SK-N-SH treated with all-trans-retinoic acid at 6 μM for 48 hours (cell line): ENCODE results near the gene TNNI2.

Experiments
- ATAC-seq: fragments of 200-7000 bp; cut with Tn5 transposase; 3 replicates; pipeline ENCODE4 v1.9.1; 2020; ENCODE audit warnings: mild to moderate bottlenecking, moderate library complexity
- BACH2 ChIP-seq: fragments of 250-450 bp; sonication (Bioruptor Pico); IDR thresholded peaks from 2 replicates; pipeline ENCODE4 v1.9.0; 2021; ENCODE audit warnings: mild to moderate bottlenecking, borderline replicate concordance
- CSDC2 ChIP-seq: fragments of 250-450 bp; sonication (Bioruptor Pico); IDR thresholded peaks from 2 replicates; pipeline ENCODE4 v1.5.0; 2020; ENCODE audit warnings: mild to moderate bottlenecking, moderate library complexity
- ESRRG ChIP-seq: fragments of 250-450 bp; sonication (Bioruptor Pico); IDR thresholded peaks from 2 replicates; pipeline ENCODE4 v1.6.1; 2021; ENCODE audit warnings: mild to moderate bottlenecking
- GLIS3 ChIP-seq: fragments of 250-450 bp; sonication (Bioruptor Pico); IDR thresholded peaks from 2 replicates; pipeline ENCODE4 v1.5.0; 2020; ENCODE audit warnings: mild to moderate bottlenecking, moderate library complexity
- OSR1 ChIP-seq: fragments of 250-450 bp; sonication (Bioruptor Pico); IDR thresholded peaks from 2 replicates; pipeline ENCODE4 v1.8.0; 2022; ENCODE audit warnings: moderate library complexity, mild to moderate bottlenecking, inconsistent platforms
- RARB ChIP-seq: fragments of 250-450 bp; sonication (Bioruptor Pico); IDR thresholded peaks from 2 replicates; pipeline ENCODE4 v1.8.0; 2021; ENCODE audit warnings: mild to moderate bottlenecking, moderate library complexity
- SNAI2 ChIP-seq: fragments of 250-450 bp; sonication (Bioruptor Pico); IDR thresholded peaks from 2 replicates; pipeline ENCODE4 v1.5.0; 2020; ENCODE audit warnings: mild to moderate bottlenecking, moderate library complexity
- TCF4 ChIP-seq: fragments of 250-450 bp; sonication (Bioruptor Pico); IDR thresholded peaks from 2 replicates; pipeline ENCODE4 v1.8.0; 2021; ENCODE audit warnings: mild to moderate bottlenecking, moderate library complexity, borderline replicate concordance
- TOX ChIP-seq: fragments of 250-450 bp; sonication (Bioruptor Pico); IDR thresholded peaks from 2 replicates; pipeline ENCODE4 v1.8.0; 2021; ENCODE audit warnings: mild to moderate bottlenecking, moderate library complexity, borderline replicate concordance
- ZC3H10 ChIP-seq: fragments of 250-450 bp; sonication (Bioruptor Pico); IDR thresholded peaks from 2 replicates; pipeline ENCODE4 v1.5.1; 2021; ENCODE audit warnings: mild to moderate bottlenecking, moderate library complexity
- ZFP30 ChIP-seq: fragments of 450-650 bp; formaldehyde crosslinking; IDR thresholded peaks from 2 replicates; pipeline ENCODE4 v1.5.0; 2022; ENCODE audit warnings: mild to moderate bottlenecking, moderate library complexity
- ZNF565 ChIP-seq: fragments of 450-650 bp; formaldehyde crosslinking; conservative IDR thresholded peaks from 2 replicates; pipeline ENCODE4 v1.5.0; 2020; ENCODE audit warnings: low read depth, mild to moderate bottlenecking, moderate library complexity
- ZNF70 ChIP-seq: fragments of 450-650 bp; formaldehyde crosslinking; IDR thresholded peaks from 2 replicates; pipeline ENCODE4 v1.5.0; 2020; ENCODE audit warnings: mild to moderate bottlenecking, moderate library complexity
- ZNF8 ChIP-seq: fragments of 450-650 bp; formaldehyde crosslinking; IDR thresholded peaks from 2 replicates; pipeline ENCODE4 v1.5.0; 2020; ENCODE audit warnings: mild to moderate bottlenecking, moderate library complexity
- TF ChIP-seq, protein P1 (sequence below): fragments of 250-450 bp; sonication (Bioruptor Pico); IDR thresholded peaks from 2 replicates; pipeline ENCODE4 v1.5.0; 2020; ENCODE audit warnings: mild to moderate bottlenecking, moderate library complexity
- TF ChIP-seq, protein P2 (sequence below): fragments of 250-450 bp; sonication (Bioruptor Pico); IDR thresholded peaks from 2 replicates; pipeline ENCODE4 v1.8.0; 2020; ENCODE audit warnings: mild to moderate bottlenecking, moderate library complexity, borderline replicate concordance
- TF ChIP-seq, protein P3 (sequence below): fragments of 250-450 bp; sonication (Bioruptor Pico); IDR thresholded peaks from 2 replicates; pipeline ENCODE4 v1.5.1; 2020; ENCODE audit warnings: low read depth, mild to moderate bottlenecking, moderate library complexity
- TF ChIP-seq, protein P4 (sequence below): fragments of 250-450 bp; sonication (Bioruptor Pico); IDR thresholded peaks from 2 replicates; pipeline ENCODE4 v1.5.1; 2021; ENCODE audit warnings: mild to moderate bottlenecking, moderate library complexity

Gene TNNI2

DNA sequence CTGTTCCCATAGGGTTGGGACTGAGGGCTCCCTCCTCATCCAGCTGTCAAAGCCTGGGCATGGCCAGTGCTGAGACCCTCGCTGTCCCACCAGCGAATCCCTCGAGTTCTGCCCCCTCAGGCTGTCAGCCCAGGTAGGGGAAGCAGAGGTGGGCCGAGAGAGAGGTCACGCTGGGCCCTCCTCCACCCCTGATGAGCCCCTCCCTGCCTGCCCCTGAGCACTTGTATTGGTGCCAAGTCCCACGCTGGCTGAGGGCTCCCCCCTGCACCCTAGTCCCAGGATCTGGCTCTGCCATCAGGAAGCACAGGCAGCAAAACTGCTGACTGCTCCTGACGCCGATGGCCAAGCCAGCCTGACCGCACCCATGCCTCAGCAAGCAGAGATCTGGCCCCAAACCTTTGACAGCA lies 49.6 kb downstream of the TNNI2 start:
- ATAC-seq: no peak
- TF ChIP-seq TCF4 (CRISPR knock-in tag) (no peak), RARB (CRISPR knock-in tag) (no peak), ZNF565 (no peak), ESRRG (CRISPR knock-in tag) (no peak), SNAI2 (CRISPR knock-in tag) (no peak), ZC3H10 (CRISPR knock-in tag) (no peak)
- TF ChIP-seq, protein P1, sequence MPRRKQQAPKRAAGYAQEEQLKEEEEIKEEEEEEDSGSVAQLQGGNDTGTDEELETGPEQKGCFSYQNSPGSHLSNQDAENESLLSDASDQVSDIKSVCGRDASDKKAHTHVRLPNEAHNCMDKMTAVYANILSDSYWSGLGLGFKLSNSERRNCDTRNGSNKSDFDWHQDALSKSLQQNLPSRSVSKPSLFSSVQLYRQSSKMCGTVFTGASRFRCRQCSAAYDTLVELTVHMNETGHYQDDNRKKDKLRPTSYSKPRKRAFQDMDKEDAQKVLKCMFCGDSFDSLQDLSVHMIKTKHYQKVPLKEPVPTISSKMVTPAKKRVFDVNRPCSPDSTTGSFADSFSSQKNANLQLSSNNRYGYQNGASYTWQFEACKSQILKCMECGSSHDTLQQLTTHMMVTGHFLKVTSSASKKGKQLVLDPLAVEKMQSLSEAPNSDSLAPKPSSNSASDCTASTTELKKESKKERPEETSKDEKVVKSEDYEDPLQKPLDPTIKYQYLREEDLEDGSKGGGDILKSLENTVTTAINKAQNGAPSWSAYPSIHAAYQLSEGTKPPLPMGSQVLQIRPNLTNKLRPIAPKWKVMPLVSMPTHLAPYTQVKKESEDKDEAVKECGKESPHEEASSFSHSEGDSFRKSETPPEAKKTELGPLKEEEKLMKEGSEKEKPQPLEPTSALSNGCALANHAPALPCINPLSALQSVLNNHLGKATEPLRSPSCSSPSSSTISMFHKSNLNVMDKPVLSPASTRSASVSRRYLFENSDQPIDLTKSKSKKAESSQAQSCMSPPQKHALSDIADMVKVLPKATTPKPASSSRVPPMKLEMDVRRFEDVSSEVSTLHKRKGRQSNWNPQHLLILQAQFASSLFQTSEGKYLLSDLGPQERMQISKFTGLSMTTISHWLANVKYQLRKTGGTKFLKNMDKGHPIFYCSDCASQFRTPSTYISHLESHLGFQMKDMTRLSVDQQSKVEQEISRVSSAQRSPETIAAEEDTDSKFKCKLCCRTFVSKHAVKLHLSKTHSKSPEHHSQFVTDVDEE (CRISPR knock-in tag): no peak
- TF ChIP-seq, protein P2, sequence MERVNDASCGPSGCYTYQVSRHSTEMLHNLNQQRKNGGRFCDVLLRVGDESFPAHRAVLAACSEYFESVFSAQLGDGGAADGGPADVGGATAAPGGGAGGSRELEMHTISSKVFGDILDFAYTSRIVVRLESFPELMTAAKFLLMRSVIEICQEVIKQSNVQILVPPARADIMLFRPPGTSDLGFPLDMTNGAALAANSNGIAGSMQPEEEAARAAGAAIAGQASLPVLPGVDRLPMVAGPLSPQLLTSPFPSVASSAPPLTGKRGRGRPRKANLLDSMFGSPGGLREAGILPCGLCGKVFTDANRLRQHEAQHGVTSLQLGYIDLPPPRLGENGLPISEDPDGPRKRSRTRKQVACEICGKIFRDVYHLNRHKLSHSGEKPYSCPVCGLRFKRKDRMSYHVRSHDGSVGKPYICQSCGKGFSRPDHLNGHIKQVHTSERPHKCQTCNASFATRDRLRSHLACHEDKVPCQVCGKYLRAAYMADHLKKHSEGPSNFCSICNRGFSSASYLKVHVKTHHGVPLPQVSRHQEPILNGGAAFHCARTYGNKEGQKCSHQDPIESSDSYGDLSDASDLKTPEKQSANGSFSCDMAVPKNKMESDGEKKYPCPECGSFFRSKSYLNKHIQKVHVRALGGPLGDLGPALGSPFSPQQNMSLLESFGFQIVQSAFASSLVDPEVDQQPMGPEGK (CRISPR knock-in tag): no peak

DNA sequence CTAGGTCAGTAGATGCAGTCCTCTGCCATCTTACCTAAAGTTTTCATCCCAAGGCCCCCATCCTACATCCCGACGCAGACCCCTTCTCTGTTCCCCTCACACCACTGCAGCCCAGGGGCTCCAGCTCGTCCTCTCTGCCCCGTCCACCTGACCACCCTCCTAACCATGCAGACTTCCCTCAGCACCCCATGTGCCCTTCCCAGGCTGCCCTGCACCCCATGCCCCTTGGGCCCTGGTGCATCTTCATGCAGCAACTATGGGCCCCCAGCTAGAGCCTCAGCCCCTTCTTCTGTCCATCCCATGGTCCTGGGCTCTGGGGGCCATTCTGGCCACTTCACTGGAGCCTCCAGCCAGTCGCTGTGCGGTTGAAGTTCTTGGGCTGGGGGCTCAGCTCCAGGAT lies 50.0 kb downstream of the TNNI2 start:
- no peak for ATAC-seq
- TF ChIP-seq ZNF565: no peak
- no peak for TF ChIP-seq TOX (CRISPR knock-in tag)
- no peak for TF ChIP-seq ZNF8
- no peak for TF ChIP-seq ZC3H10 (CRISPR knock-in tag)
- TF ChIP-seq, protein P3, sequence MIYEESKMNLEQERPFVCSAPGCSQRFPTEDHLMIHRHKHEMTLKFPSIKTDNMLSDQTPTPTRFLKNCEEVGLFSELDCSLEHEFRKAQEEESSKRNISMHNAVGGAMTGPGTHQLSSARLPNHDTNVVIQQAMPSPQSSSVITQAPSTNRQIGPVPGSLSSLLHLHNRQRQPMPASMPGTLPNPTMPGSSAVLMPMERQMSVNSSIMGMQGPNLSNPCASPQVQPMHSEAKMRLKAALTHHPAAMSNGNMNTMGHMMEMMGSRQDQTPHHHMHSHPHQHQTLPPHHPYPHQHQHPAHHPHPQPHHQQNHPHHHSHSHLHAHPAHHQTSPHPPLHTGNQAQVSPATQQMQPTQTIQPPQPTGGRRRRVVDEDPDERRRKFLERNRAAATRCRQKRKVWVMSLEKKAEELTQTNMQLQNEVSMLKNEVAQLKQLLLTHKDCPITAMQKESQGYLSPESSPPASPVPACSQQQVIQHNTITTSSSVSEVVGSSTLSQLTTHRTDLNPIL: no peak
- no peak for TF ChIP-seq RARB (CRISPR knock-in tag)
- TF ChIP-seq ZFP30 (CRISPR knock-in tag): no peak
- no peak for TF ChIP-seq CSDC2 (CRISPR knock-in tag)
- TF ChIP-seq ZNF70 (CRISPR knock-in tag): no peak
- TF ChIP-seq ESRRG (CRISPR knock-in tag): no peak
- no peak for TF ChIP-seq OSR1 (CRISPR knock-in tag)
- TF ChIP-seq, protein P2 (CRISPR knock-in tag): no peak
- no peak for TF ChIP-seq BACH2
- TF ChIP-seq, all 23 proteins: peak for 0

DNA sequence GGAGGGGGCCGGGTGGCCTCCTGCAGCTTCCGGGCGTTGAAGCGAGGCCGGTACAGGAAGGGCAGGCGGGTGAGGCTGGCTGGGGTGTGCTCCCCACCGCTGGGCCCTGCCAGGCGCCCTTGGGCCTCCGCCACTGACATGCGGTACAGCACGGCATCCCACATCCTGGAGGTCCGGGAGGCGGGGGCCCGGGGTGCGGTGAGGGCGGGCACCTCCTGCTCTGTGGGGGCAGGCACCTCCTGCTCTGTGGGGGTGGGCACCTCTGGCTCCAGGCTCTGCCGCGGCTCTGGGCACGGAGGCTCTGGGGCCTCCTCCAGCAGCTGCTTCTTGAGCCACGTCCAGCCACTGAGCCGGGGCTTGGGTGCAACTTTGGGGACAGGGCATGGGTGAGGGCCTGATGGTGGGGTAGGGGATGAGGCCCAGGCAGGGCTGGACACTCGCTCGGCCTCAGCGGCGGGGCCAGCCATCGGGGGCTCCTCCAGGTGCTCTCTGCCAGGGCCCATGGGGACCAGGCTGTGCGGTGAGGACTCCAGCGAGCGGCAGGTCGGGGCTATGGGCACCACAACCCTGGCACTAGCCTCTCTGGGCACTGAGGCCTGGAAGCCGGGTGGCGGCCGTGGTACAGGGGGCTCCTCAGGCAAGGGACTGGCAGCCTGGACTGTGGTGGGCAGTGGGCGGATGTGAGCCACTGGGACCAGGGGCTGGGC lies 50.6 kb downstream of the TNNI2 start:
- no peak for ATAC-seq
- TF ChIP-seq, protein P4, sequence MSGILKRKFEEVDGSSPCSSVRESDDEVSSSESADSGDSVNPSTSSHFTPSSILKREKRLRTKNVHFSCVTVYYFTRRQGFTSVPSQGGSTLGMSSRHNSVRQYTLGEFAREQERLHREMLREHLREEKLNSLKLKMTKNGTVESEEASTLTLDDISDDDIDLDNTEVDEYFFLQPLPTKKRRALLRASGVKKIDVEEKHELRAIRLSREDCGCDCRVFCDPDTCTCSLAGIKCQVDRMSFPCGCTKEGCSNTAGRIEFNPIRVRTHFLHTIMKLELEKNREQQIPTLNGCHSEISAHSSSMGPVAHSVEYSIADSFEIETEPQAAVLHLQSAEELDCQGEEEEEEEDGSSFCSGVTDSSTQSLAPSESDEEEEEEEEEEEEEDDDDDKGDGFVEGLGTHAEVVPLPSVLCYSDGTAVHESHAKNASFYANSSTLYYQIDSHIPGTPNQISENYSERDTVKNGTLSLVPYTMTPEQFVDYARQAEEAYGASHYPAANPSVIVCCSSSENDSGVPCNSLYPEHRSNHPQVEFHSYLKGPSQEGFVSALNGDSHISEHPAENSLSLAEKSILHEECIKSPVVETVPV (CRISPR knock-in tag): no peak
- no peak for TF ChIP-seq ZNF565
- no peak for TF ChIP-seq ZNF70 (CRISPR knock-in tag)
- TF ChIP-seq GLIS3 (CRISPR knock-in tag): no peak
- TF ChIP-seq, protein P2 (CRISPR knock-in tag): no peak
- TF ChIP-seq CSDC2 (CRISPR knock-in tag): no peak
- TF ChIP-seq, all 23 proteins: peak for 0
